ENCODE results near the gene FNDC8.

FNDC8 gene

GRCh38 chr17:35164716-35165115 is 43.3 kb downstream of the FNDC8 start:
- Histone ChIP-seq H3K9me3 (ENCODE audit: insufficient read depth, low read length) (no peaks in the 10 kb centered on the region), H3K9ac (ENCODE audit: low read length) (no peak overlapping the region), H3K27ac (ENCODE audit: low read length) (no peak overlapping the region), H3K4me2 (ENCODE audit: low read length) (no peak overlapping the region), H4K20me1 (ENCODE audit: insufficient read depth, low read length) (no peaks in the 10 kb centered on the region), H3K79me2 (ENCODE audit: low read length) (no peaks in the 10 kb centered on the region), H3K36me3 (replicated peaks; ENCODE audit: low read depth, low read length) (no peaks in the 10 kb centered on the region), H3K27me3 (ENCODE audit: low read depth, low read length) (peaks cover 16% of the 10 kb centered on the region), H2AFZ (ENCODE audit: low read depth, low read length) (no peak overlapping the region), H3K4me1 (ENCODE audit: low read length) (no peaks in the 10 kb centered on the region), H3K4me3 (ENCODE audit: low read length) (no peak overlapping the region)
- TF ChIP-seq EZH2phosphoT487 (IDR thresholded peaks at IDR 0.05; ENCODE audit: low read depth) (no peak), CTCF (IDR thresholded peaks at IDR 0.05; ENCODE audit: low read depth, low read length) (no peak)

- Histone ChIP-seq H3K9ac (ENCODE audit: low read length) (no peak overlapping the region), H3K36me3 (replicated peaks; ENCODE audit: low read depth, low read length) (no peaks in the 10 kb centered on the region), H3K79me2 (ENCODE audit: low read length) (no peaks in the 10 kb centered on the region), H3K4me2 (ENCODE audit: low read length) (no peak overlapping the region), H3K4me1 (ENCODE audit: low read length) (no peaks in the 10 kb centered on the region), H3K9me3 (ENCODE audit: insufficient read depth, low read length) (no peaks in the 10 kb centered on the region), H3K27me3 (ENCODE audit: low read depth, low read length) (peaks cover 6% of the 10 kb centered on the region), H4K20me1 (ENCODE audit: insufficient read depth, low read length) (no peaks in the 10 kb centered on the region), H3K4me3 (ENCODE audit: low read length) (no peak overlapping the region), H3K27ac (ENCODE audit: low read length) (no peak overlapping the region), H2AFZ (ENCODE audit: low read depth, low read length) (no peak overlapping the region)
- no peak for TF ChIP-seq CTCF (IDR thresholded peaks at IDR 0.05; ENCODE audit: low read depth, low read length)
- TF ChIP-seq EZH2phosphoT487 (IDR thresholded peaks at IDR 0.05; ENCODE audit: low read depth) = no peak
Measured at GRCh38 chr17:35166526-35166925, 45.1 kb downstream of the FNDC8 start.

DNA sequence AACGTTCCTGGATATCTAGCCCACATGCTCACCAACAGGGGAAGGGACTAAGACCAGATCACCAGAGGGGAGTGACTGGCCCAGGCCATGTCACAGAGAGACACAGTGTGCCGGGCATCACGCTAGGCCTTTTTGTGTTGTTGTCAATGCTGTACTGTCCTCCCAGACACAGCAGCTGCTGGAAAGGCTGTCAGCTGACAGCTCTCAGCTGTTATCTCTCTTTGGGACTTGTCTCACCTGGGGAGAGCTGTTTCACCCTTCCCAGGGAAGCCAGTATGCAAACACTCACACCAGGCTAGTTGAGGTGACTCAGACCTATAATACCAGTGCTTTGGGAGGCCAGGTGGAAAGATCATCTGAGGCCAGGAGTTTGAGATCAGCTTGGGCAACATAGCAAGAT is 45.6 kb downstream of the FNDC8 start:
- H3K4me1 ChIP-seq (ENCODE audit: low read length) = no peaks in the 10 kb centered on the region
- no peaks in the 10 kb centered on the region for H3K9me3 ChIP-seq (ENCODE audit: insufficient read depth, low read length)
- H3K9ac ChIP-seq (ENCODE audit: low read length) = no peak overlapping the region
- peaks cover 1% of the 10 kb centered on the region; the same call in 1 of the 2 replicates for H3K27me3 ChIP-seq (ENCODE audit: low read depth, low read length)
- no peak overlapping the region for H3K27ac ChIP-seq (ENCODE audit: low read length)
- no peak overlapping the region for H3K4me3 ChIP-seq (ENCODE audit: low read length)
- no peak for TF ChIP-seq CTCF (IDR thresholded peaks at IDR 0.05; ENCODE audit: low read depth, low read length)
- no peak for TF ChIP-seq EZH2phosphoT487 (IDR thresholded peaks at IDR 0.05; ENCODE audit: low read depth)
- no peaks in the 10 kb centered on the region for H4K20me1 ChIP-seq (ENCODE audit: insufficient read depth, low read length)
- no peak overlapping the region for H2AFZ ChIP-seq (ENCODE audit: low read depth, low read length)
- H3K4me2 ChIP-seq (ENCODE audit: low read length) = no peak overlapping the region
- H3K36me3 ChIP-seq (replicated peaks; ENCODE audit: low read depth, low read length) = no peaks in the 10 kb centered on the region
- no peaks in the 10 kb centered on the region for H3K79me2 ChIP-seq (ENCODE audit: low read length)

GRCh38 chr17:35167666-35168065 is 46.3 kb downstream of the FNDC8 start:
- H4K20me1 ChIP-seq (ENCODE audit: insufficient read depth, low read length) = no peaks in the 10 kb centered on the region
- H3K36me3 ChIP-seq (replicated peaks; ENCODE audit: low read depth, low read length) = no peaks in the 10 kb centered on the region
- H3K4me1 ChIP-seq (ENCODE audit: low read length) = no peaks in the 10 kb centered on the region
- no peak overlapping the region for H3K9ac ChIP-seq (ENCODE audit: low read length)
- H3K4me2 ChIP-seq (ENCODE audit: low read length) = no peak overlapping the region
- no peaks in the 10 kb centered on the region for H3K27me3 ChIP-seq (ENCODE audit: low read depth, low read length)
- no peak for TF ChIP-seq EZH2phosphoT487 (IDR thresholded peaks at IDR 0.05; ENCODE audit: low read depth)
- TF ChIP-seq CTCF (IDR thresholded peaks at IDR 0.05; ENCODE audit: low read depth, low read length) = no peak
- H3K4me3 ChIP-seq (ENCODE audit: low read length) = no peak overlapping the region
- H3K79me2 ChIP-seq (ENCODE audit: low read length) = no peaks in the 10 kb centered on the region
- no peak overlapping the region for H2AFZ ChIP-seq (ENCODE audit: low read depth, low read length)
- H3K27ac ChIP-seq (ENCODE audit: low read length) = no peak overlapping the region
- no peaks in the 10 kb centered on the region for H3K9me3 ChIP-seq (ENCODE audit: insufficient read depth, low read length)
